Bone marrow (tissue), 2 donors: ENCODE results near the gene PRKCZ.

ENCODE experiments used
- DNase-seq, 2 donors: peaks; one replicate each; lab custom pipeline; 2025; lab: John Stamatoyannopoulos, UW

Gene PRKCZ

DNA sequence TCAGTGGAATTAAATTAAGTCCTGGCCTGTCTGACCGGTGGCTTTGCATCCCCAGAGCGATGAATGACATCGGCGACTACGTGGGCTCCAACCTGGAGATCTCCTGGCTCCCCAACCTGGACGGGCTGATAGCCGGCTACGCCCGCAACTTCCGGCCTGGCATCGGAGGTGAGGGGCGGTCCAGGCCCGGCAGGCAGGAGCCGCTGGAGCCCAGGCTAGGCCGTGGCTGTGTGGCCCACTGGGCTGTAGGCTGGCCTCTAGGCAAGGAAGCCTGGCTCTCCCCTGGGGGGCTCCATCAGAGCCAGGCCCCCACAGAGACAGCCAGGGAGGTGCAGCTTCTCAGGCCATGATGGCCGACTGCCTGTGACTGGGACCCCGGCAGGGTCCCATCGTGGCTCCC, 25.3 kb upstream of the PRKCZ start:
- no peak for DNase-seq

DNA sequence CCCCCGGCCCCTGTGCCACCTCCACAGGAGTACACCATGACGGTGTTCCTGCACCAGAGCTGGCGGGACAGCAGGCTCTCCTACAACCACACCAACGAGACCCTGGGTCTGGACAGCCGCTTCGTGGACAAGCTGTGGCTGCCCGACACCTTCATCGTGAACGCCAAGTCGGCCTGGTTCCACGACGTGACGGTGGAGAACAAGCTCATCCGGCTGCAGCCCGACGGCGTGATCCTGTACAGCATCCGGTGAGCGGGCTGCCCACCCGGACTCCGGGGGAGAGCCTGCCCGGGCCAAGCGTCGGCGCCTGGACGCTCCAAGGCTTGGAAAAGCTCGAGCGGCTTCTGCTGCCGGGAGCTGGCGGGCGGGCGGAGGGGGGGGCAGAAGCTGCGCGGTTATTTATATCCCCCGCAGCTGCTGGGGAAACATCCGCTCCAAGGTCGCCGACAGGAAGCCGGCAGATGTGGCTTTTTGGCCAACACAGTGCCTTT, 24.7 kb upstream of the PRKCZ start:
- DNase-seq, result no peak

DNA sequence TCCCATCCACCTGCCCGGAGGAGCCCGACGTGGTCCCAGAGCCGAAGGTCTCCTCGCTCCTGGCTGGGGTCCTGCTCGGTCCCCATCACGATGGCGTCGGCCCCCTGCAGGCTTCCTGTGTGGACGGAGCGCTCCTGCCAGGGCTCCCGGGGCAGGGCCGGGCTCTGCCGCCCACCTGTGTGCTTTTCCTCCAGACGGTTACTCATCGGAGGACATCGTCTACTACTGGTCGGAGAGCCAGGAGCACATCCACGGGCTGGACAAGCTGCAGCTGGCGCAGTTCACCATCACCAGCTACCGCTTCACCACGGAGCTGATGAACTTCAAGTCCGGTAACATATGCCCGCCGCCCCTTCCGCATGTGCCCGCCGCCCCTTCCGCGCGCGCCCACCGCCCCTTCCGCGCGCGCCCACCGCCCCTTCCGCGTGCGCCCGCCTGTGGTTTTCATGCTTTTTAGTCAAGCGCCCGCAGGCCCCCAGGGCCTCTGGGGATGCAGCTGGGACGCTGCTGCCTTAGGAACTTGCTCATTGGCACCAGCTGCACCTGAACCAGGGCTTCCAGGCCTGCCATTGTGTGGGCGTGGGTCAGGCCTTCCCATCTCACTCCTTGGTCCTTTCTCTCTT, 22.1 kb upstream of the PRKCZ start:
- no peak for DNase-seq

DNA sequence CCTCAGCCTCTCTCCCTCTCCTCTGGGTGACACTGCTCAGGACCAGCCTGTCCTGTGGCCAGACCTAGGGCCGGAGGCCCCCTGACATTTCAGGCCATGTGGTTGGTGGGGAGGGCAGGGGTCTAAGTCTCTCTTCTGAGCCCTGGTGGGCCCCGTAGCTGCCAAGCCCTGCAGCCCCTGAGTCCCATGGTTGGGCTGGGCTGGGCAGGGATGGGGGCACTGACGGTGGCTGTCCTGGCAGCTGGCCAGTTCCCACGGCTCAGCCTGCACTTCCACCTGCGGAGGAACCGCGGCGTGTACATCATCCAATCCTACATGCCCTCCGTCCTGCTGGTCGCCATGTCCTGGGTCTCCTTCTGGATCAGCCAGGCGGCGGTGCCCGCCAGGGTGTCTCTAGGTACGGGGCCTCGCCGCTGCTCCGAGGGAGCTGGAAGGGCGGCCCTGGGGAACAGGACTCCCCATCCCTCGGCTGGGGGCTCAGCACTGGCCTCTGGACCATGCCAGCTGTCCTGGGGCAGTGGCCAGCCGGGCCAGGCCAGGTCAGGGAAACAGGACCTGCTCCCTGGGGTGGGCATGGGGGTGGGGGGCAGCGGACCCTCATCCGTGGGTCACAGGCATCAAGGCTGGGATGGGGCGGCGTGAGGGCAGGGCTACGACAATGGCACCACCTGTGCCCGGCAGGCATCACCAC, 21.2 kb upstream of the PRKCZ start:
- no peak for DNase-seq

DNA sequence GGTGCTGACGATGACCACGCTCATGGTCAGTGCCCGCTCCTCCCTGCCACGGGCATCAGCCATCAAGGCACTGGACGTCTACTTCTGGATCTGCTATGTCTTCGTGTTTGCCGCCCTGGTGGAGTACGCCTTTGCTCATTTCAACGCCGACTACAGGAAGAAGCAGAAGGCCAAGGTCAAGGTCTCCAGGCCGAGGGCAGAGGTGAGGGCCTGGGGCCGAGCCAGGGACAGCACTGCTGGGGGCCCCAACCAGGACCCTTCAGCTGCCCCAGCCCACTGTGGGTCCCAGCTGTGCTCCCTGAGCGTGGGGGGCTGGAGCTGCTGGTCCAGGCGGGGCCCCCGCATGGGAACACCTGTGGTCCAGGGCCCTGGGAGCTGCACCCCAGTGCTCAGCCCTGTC, 20.6 kb upstream of the PRKCZ start:
- no peak for DNase-seq

DNA sequence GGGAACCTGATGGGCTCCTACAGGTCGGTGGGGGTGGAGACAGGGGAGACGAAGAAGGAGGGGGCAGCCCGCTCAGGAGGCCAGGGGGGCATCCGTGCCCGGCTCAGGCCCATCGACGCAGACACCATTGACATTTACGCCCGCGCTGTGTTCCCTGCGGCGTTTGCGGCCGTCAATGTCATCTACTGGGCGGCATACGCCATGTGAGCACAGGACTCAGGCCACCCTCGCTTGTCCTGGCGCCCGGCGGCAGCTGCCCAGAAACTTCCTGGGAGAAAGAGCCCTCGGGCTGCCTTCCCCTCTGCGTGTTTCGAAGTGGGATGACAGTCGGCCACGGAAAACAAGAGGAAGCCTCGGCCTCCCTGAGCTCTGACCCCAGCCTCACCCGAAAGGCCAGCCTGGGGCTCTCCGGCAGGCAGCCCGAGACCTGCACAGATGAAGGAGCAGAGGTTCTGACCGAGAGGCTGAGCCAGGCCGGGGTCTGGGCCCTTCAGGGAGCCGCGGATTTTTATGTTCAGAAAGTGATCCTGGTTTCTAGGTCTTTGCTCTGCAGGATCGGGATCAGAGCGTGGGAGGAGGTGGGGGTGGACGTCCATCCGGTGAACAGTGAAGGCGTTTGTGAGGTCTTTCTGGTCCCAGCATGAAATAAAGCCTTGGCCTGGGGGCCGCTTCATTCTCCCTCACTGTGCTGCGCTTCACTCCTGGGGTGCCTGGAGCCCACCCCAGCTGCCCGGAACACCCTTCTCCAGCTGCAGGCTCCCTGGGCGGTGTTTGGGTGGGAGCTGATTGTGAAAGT, 19.9 kb upstream of the PRKCZ start:
- DNase-seq, result no peak

DNA sequence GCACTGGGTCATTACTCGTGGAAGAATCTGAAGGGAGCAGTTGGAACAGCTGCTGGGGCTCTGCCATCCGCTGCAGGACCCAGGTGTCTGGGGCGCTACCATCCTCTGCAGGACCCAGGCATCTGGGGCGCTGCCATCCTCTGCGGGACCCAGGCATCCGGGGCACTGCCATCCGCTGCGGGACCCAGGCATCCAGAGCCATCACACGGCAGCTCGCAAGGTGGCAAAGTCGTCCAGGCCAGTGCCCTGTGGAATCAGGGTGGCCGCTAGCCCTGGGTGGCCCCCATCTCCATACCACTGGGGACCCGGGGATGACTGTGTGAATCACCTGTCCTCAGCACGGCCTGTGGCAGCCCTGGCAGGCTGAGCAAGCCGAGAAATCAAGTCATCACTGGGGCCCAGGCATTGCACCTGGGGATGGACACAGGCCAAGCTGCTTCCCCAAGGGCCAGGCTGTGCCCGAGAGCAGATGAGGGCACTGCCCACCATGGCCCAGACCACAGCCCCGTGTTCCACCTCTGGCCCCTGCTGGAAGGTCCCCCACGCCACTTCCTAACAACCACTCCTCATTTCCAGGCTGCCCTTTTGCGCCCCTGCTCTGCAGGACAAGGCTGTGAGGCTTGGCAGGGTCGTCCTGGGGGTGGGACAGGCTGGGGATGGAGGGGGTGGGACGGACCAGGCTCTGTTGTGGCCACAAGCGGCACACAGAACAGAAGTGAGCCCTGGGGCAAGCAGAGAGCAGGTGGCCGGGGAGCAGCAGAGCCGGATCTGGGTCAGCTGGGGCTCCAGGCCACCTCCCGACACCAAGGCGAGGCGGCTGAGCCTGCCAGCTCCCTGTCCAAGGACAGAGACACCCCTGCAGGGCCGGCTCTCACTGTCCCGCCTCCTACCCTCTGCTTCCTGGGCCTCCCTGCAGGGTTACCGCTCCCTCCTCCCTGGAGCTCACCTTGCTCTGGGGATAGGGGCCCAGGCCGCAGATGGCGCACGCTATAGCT, 18.4 kb upstream of the PRKCZ start:
- no peak for DNase-seq

DNA sequence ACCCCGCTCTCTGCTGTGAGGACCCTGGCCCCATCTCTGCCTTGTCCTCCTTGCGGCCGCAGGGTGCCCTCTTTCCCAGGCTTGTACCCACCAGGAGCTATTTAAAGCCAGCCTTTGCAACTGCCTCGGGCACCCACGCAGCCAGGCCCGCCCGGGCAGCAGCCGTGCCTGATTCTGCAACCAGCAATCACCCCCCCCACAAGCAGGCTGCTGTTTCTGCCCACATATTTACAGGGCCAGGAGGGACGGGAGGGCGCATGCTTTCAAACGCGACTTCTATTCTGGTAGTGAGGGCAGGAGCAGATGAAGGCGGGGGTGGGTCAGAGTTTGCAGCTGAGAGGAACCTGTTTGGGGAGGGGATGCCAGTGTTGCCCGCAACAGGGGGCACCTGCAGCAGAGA, 17.5 kb upstream of the PRKCZ start:
- no peak for DNase-seq

DNA sequence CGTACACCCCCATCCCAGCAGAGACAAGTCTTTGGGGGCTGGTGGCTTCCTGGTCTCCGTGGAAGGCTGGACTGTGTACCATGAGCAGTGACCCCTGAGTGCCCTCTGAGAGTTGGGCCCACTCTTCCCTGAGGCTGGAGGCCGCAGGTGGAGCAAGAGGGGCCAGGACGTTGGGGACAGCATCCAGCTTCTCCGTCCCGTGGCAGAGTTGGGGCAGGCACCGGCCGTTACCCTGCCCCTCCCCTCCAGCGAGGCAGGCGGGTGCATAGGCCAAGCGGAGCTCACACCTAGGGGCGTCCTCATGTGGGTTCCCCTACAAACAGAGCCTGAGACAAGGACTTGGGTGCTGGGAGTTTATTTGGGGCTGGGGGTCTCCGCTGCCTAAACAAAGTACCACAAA, 17.0 kb upstream of the PRKCZ start:
- no peak for DNase-seq

DNA sequence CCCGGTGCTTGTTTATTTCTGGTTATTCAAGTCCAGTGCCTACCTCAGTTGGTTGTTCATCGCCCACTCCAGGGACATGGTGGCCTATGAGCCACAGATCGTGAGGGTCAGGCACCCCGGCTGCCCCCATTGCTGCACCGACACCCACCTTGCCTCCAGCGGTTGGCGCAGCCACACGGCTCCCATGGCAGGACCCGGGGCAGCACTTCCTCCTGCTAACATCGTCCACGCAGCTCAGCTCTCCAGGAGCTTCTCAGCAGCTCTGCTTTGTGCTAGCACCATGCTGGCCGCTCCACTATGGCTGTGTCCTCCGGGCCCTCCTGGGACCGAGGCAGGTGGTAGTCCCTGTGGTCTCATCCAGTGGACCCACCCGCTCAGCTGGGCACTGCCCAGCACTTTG, 13.9 kb upstream of the PRKCZ start:
- no peak for DNase-seq

DNA sequence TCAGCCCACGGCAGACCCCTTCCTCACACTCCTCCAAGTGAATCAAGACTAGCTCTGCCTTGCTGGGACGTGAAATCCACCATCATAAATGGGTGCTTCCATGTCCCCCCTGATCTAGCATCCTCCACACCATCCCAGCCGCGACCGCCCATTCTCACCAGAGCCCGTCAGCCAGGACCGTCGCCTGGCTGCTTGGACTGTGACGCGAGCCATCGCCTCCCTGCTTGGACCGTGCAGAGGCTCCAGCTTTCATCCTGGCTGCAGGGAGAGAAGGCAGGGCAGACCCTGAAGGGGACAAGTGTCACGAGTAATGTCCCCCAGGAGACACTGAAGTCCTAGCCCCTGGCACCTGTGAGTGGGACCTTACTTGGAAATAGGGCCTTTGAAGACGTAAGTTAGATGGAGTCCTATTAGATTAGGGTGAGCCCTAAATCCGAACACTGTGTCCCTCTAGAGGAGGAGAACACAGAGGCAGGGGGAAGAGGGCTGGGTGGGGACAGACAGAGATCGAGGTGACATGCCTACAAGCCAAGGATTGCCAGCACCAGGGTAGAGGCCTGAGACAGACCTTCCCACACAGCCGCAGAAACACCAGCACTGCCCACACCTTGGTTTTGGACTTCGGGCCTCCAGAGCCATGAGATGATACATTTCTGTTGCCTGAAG, 12.8 kb upstream of the PRKCZ start:
- no peak for DNase-seq

DNA sequence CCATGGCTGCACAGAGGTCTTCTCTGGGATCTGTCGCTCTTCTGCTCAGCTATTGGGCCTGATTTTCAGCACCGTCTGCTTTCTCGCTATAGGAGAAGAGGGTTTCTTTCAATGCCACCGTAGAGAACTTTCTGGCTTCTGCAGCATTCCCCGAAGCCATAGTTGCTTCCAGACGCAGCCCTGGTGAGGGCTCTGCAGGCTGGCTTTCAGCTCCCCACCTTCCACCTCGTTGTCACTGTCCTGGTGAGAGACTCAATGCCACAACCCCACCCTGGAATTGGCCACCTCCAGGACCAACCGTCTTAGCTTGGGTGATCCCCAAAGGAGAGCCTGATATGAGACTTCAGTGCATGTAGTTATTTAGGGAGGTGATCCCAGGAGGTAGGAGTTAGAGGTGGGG, 12.0 kb upstream of the PRKCZ start:
- no peak for DNase-seq

DNA sequence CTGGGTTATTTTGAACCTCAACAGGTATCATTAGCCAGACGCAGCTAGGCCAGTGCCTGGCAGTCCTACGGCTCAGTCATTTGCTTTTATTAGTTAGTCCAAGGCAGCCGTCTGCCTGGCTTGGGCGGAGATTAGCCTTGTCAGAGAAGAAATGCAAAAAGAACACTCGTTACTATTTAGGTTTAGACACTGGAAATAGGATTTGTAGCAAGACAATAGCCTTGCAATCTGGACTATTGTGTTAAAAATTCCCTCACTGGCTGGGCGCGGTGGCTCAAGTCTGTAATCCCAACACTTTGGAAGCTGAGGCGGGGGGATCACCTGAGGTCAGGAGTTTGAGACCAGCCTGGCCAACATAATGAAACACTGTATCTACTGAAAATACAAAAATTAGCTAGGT, 11.0 kb upstream of the PRKCZ start:
- DNase-seq, result no peak

DNA sequence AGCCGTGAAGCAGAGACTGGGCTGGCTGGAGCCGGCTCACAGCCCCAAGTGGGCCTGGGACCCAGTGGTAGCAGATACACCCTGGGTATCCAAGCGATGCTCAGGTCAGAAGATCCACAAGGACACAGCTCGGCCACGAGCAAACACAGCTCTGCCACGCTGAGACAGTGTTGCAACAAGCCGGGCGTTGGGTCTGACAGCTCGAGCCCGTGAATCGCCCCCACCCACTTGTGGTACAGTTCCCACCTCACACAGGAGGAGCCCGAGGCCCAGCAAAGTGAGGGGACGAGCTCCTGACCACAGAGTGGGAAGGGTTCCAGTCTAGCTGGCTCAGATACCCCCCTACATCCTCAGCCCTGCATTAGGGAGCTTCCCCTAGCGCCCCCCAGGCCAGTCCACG, 8.9 kb upstream of the PRKCZ start:
- DNase-seq, result no peak

DNA sequence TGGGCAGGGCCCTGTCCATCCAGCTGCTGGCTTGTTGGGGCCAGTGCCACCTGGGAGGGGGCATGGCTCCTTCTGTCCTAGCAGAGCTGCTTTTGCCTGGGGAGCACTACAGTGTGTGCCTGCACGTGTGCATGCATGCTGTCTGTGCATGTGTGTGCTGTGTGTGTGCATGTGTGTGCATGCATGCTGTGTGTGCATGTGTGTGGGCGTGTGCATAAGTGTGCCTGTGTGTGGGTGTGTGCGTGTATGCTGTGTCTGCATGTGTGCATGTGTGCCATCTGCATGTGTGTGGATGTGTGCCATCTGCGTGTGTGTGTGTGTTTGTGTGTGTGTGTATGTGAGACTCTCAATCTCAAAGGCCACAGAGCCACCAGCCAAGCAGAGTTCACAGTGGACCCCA, 8.3 kb upstream of the PRKCZ start:
- DNase-seq, result no peak

DNA sequence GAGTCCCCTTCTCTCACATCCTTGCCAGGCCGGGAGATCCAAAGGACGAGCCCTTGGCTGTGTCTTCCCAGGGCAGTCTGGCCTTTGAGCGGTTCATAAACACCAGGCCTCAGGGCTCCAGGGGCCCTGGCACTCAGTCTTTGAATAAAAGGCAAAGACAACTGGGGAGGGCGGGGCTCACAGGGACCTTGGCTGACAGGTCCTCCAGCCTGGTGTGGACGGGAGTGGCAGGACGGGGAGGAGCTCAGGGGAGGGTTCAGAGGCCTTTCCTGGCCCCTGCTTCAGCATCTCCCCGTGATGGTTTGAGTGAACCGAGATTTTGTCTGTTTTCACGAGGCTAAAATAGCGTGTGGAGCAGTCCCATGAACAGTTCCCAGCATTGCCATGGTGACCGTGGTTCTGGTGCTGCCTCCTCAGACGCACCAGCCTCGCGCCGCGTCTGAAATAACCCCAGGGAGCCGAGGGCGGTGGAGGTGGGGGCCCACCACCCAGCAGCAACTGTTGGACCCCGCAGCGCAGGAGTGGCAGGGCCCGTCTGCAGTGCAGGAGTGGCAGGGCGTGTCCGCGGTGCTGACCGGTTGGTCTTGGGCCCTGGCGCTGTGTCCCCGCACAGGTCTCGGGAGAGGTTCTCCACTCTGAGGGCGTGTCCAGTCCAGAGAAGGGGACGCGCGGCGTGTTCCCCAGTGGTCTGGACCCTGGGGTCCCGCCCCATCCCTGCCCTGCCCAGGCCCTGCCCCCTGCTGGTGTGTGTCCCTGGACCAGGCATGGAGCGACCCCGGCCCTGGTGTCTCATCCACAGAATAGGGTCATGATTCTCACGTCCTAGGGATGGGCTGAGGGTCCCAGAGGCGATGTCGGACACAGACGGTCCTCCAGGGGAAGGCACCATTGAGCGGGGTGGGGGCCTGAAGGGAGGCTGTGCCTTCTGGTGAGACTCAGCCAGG, 7.1 kb upstream of the PRKCZ start:
- DNase-seq, result no peak

DNA sequence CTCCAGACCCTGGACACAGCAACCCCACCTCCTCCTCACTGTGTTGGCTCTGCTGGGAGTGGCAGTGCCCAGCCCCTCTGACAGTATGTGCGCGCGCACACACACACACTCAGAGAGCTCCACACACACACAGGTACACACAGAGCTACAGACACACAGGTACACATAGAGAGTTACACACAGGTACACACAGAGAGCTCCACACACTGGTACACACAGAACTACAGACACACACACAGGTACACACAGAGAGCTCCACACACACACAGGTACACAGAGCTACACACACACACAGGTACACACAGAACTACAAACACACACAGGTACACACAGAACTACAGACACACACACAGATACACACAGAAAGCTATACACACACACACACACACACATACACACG, 6.3 kb upstream of the PRKCZ start:
- DNase-seq, result no peak

DNA sequence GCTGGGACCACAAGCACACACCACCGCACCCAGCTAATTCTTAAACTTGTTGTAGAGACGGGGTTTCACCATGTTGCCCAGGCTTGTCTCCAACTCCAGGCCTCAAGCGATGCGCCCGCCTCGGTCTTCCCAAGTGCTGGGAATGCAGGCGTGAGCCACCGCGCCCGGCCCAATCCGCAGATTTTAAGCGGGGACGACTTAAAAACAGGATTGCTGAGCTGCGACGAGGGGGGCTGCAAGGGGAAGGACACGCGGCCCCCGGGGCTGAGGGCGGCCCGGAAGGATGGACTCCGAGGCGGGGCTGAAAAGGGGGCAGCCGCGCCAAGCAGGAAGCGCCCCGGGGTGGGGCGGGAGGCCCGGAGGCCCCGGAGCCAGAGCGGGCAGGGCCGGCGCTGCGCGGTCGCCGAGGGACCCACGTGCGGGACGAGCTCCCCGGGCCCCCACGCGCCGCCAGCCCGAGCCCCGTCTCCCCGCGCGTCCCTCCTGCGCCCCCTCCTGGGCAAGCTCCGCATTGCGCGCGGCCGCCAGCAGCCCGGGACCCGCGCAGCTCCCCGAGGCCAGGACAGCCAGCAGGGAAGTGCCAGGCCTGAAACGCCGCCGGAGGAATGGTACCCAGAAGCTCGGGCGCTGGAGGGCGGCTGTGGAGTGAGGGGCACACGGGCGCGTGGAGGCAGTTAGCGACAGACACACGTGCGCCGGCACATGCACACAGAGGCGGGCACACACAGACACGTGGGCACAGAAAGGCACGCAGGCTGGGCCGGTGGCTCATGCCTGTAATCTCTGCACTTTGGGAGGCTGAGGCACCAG, 5.5 kb upstream of the PRKCZ start:
- peak in 1 of 2 donors; percentile 28 for DNase-seq

DNA sequence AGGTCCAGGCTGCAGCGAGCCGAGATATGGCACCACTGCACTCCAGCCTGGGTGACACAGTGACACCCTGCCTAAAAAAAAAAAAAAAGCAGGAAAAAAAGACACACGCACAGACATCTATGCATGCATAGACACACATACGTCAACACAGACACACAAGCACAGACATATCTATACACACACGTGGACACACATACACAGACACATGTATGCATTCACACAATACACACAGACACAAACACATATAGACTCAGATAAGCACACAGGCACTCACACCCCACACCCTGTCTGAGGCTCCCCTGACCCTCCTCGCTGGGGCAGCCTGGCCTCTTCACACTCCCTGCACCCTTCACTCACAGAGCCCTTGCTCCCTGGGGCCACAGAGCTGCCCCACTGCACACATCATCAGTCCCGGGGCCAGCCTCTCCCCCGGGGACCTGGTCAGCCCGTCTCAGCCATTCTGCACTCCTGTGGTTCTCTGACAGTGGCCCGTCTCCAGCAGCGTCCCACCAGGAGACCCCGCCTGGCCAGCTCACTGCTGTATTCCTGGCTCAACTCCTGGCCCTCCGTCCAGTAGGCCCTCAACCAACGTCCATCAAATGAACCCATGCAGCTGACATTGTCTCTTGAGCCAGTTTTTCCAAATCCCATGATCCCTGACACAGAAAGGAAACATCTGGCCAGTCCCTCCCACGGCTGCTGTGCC, 4.6 kb upstream of the PRKCZ start:
- no peak for DNase-seq
